ENCODE results near the gene GNAI1. TPM values are rescaled to one million over a fixed set of nuclear protein-coding genes. Genes with fewer than 3 reads are reported as not detected.

Gene GNAI1
- total RNA-seq, 1 experiment from 2014 or later, result 20.5 TPM

DNA sequence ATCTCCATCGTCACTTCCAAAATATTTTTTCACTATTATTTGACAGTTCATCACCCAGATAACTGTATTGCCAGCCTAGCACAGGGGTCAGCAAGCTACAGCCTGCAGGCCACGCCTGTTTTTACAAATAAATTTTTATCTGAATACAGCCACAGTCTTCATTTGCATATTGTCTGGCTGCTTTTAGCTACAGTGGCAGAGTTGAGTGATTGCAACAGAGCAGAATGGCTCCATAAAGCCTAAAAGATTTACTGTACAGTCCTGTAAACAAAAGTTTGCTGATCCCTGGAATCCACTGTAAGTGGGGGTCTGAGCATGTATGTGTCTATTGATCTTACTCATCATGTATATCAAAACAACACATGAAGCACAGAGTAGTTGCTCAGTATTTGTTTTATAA, 45.9 kb upstream of the GNAI1 start:
- intact Hi-C loops (cut with micrococcal nuclease; ENCODE audit: unreplicated experiment), result no loop called here
- Mint-ChIP-seq H3K9me3 (ENCODE audit: low read depth, unreplicated experiment) (no peaks in the 10 kb centered on the region), H3K27me3 (ENCODE audit: unreplicated experiment) (no peaks in the 10 kb centered on the region), H3K36me3 (ENCODE audit: insufficient read depth, unreplicated experiment) (no peaks in the 10 kb centered on the region), H3K4me3 (ENCODE audit: low read depth, unreplicated experiment) (no peak overlapping the region), H3K4me1 (ENCODE audit: low read depth, unreplicated experiment) (no peaks in the 10 kb centered on the region), H3K27ac (ENCODE audit: unreplicated experiment) (no peak overlapping the region)
- BruUV-seq (replicated peaks), result no TSS peak
- no peak for TF ChIP-seq CTCF (IDR thresholded peaks at IDR 0.05; ENCODE audit: unreplicated experiment)
- DNase-seq, result no peak
- CTCF ChIA-PET, result interaction anchor here (0.5 to 0.9 kb wide), 2 partner anchors 13 to 357 kb away, joined by 3 to 7 read pairs; no protein-coding TSS in a partner anchor

- CTCF ChIA-PET, result interaction anchor here (0.9 kb wide), 1 partner anchor 12 kb away, joined by 7 read pairs; no protein-coding TSS in a partner anchor
- BruUV-seq (replicated peaks), result no TSS peak
- Mint-ChIP-seq H3K4me1 (ENCODE audit: low read depth, unreplicated experiment) (no peaks in the 10 kb centered on the region), H3K9me3 (ENCODE audit: low read depth, unreplicated experiment) (no peaks in the 10 kb centered on the region), H3K27ac (ENCODE audit: unreplicated experiment) (no peak overlapping the region), H3K36me3 (ENCODE audit: insufficient read depth, unreplicated experiment) (no peaks in the 10 kb centered on the region), H3K4me3 (ENCODE audit: low read depth, unreplicated experiment) (no peak overlapping the region), H3K27me3 (ENCODE audit: unreplicated experiment) (no peaks in the 10 kb centered on the region)
- intact Hi-C loops (cut with micrococcal nuclease; ENCODE audit: unreplicated experiment), result no loop called here
- no peak for TF ChIP-seq CTCF (IDR thresholded peaks at IDR 0.05; ENCODE audit: unreplicated experiment)
- no peak for DNase-seq
These were observed 45.3 kb upstream of the GNAI1 start for GRCh38 chr7:80089366-80089765.

DNA sequence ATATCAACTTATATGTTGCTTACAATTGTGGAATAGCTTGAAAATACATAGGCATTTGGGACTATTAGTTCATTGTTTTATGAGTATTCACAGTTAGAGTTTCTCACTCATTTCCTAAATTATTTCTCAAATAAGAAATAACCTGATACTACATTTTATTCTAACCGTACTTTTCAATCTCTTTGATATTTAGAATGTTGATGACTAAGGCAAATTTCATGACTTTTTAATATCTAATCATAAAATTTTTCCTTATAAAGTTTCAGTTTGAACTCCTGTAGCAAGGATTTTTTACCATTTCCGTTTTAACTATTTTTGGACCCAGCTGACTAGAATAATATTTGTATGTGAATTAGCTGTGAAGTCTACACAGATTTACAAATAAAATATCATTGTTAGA, 41.3 kb upstream of the GNAI1 start:
- TF ChIP-seq CTCF (IDR thresholded peaks at IDR 0.05; ENCODE audit: unreplicated experiment), result no peak
- H3K9me3 Mint-ChIP-seq (ENCODE audit: low read depth, unreplicated experiment), result no peaks in the 10 kb centered on the region
- H3K27ac Mint-ChIP-seq (ENCODE audit: unreplicated experiment), result no peak overlapping the region
- no peak for DNase-seq
- no peaks in the 10 kb centered on the region for H3K27me3 Mint-ChIP-seq (ENCODE audit: unreplicated experiment)
- CTCF ChIA-PET, result no interaction called here
- intact Hi-C loops (cut with micrococcal nuclease; ENCODE audit: unreplicated experiment), result loop anchor here (10.0 kb wide), 1 partner anchor 361 kb away; no protein-coding TSS in a partner anchor
- no peak overlapping the region for H3K4me3 Mint-ChIP-seq (ENCODE audit: low read depth, unreplicated experiment)
- no peaks in the 10 kb centered on the region for H3K4me1 Mint-ChIP-seq (ENCODE audit: low read depth, unreplicated experiment)
- H3K36me3 Mint-ChIP-seq (ENCODE audit: insufficient read depth, unreplicated experiment), result no peaks in the 10 kb centered on the region
- no TSS peak for BruUV-seq (replicated peaks)

DNA sequence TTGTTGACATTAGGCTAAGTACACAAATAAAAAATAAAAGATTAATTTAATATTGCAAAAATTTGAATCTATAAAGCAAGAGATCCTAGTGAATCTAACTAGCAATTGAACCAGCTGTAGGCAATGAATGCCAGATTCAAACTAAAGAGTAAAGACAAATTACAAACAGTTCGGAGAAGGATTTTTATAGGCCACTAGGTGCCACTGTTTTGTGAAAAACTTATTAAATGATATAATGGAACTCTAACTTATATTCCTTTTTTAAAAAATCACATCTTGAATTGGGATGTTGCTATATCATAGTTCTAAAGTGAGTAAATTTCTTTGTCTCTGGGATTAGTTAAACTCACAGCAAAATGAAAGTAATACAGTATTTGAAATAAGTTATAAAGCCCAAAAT, 39.1 kb upstream of the GNAI1 start:
- BruUV-seq (replicated peaks), result no TSS peak
- intact Hi-C loops (cut with micrococcal nuclease; ENCODE audit: unreplicated experiment), result loop anchor here (10.0 kb wide), 1 partner anchor 359 kb away; no protein-coding TSS in a partner anchor
- TF ChIP-seq CTCF (IDR thresholded peaks at IDR 0.05; ENCODE audit: unreplicated experiment), result no peak
- no peak overlapping the region for H3K27ac Mint-ChIP-seq (ENCODE audit: unreplicated experiment)
- CTCF ChIA-PET, result interaction anchor here (0.8 to 1.1 kb wide), 2 partner anchors 293 to 297 kb away, joined by 3 read pairs; no protein-coding TSS in a partner anchor
- no peak for DNase-seq
- H3K36me3 Mint-ChIP-seq (ENCODE audit: insufficient read depth, unreplicated experiment), result no peaks in the 10 kb centered on the region
- no peak overlapping the region for H3K4me3 Mint-ChIP-seq (ENCODE audit: low read depth, unreplicated experiment)
- no peaks in the 10 kb centered on the region for H3K9me3 Mint-ChIP-seq (ENCODE audit: low read depth, unreplicated experiment)
- no peaks in the 10 kb centered on the region for H3K27me3 Mint-ChIP-seq (ENCODE audit: unreplicated experiment)
- H3K4me1 Mint-ChIP-seq (ENCODE audit: low read depth, unreplicated experiment), result no peaks in the 10 kb centered on the region
